Measurements from ENCODE around the gene ERCC6. TPM values are rescaled to one million over a fixed set of nuclear protein-coding genes. Genes with fewer than 3 reads are reported as not detected.

ERCC6 gene
- total RNA-seq, 4 donors from 2014 or later, result 17.9 to 33.0 (median 26.5) TPM

DNA sequence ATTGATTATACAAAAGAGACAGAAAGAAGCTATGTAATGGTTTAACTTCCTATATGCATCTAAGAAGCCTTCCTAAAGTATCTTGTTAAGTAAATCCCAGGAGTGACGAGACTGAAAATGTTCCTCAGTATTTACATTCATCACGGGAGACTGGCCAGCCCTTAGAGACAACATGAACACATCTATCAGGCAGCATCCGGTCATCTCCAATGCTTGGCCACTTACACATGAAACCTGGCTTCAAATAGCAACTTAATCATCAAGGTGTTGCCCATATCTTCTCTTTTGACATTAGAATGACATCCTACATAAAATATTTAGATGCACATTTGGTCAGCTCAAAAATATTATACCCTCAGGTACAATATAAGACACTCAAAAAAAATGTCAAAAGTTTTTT is 33.8 kb downstream of the ERCC6 start:
- Histone ChIP-seq H3K9me3 (no peaks in the 10 kb centered on the region), H3K27me3 (no peaks in the 10 kb centered on the region), H3K36me3 (no peaks in the 10 kb centered on the region), H3K4me1 (peaks cover 0 to 7% (median 0%) of the 10 kb centered on the region in 4 donors), H3K27ac (no peak overlapping the region), H3K4me3 (no peak overlapping the region)
- TF ChIP-seq, protein P1, sequence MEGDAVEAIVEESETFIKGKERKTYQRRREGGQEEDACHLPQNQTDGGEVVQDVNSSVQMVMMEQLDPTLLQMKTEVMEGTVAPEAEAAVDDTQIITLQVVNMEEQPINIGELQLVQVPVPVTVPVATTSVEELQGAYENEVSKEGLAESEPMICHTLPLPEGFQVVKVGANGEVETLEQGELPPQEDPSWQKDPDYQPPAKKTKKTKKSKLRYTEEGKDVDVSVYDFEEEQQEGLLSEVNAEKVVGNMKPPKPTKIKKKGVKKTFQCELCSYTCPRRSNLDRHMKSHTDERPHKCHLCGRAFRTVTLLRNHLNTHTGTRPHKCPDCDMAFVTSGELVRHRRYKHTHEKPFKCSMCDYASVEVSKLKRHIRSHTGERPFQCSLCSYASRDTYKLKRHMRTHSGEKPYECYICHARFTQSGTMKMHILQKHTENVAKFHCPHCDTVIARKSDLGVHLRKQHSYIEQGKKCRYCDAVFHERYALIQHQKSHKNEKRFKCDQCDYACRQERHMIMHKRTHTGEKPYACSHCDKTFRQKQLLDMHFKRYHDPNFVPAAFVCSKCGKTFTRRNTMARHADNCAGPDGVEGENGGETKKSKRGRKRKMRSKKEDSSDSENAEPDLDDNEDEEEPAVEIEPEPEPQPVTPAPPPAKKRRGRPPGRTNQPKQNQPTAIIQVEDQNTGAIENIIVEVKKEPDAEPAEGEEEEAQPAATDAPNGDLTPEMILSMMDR (IDR thresholded peaks at IDR 0.05), result no peak
- no peak for DNase-seq

GRCh38 chr10:49504528-49504927 is 34.4 kb downstream of the ERCC6 start:
- no peak for TF ChIP-seq POLR2A (IDR thresholded peaks at IDR 0.05)
- TF ChIP-seq, protein P1 (IDR thresholded peaks at IDR 0.05), result no peak
- no peaks in the 10 kb centered on the region for H3K9me3 ChIP-seq
- H3K27ac ChIP-seq, result no peak overlapping the region
- H3K4me3 ChIP-seq, result no peak overlapping the region
- no peak for DNase-seq
- no peaks in the 10 kb centered on the region for H3K27me3 ChIP-seq
- H3K4me1 ChIP-seq, result peaks cover 0 to 7% (median 0%) of the 10 kb centered on the region in 4 donors
- no peaks in the 10 kb centered on the region for H3K36me3 ChIP-seq

- H3K27me3 ChIP-seq, result no peaks in the 10 kb centered on the region
- H3K9me3 ChIP-seq, result no peaks in the 10 kb centered on the region
- DNase-seq, result no peak
- no peak overlapping the region for H3K4me3 ChIP-seq
- no peak overlapping the region for H3K27ac ChIP-seq
- H3K4me1 ChIP-seq, result no peaks in the 10 kb centered on the region
- TF ChIP-seq, protein P1 (IDR thresholded peaks at IDR 0.05), result no peak
- no peak for TF ChIP-seq POLR2A (IDR thresholded peaks at IDR 0.05)
- H3K36me3 ChIP-seq, result no peaks in the 10 kb centered on the region
Observed at GRCh38 chr10:49502358-49502757, 36.6 kb downstream of the ERCC6 start.

DNA sequence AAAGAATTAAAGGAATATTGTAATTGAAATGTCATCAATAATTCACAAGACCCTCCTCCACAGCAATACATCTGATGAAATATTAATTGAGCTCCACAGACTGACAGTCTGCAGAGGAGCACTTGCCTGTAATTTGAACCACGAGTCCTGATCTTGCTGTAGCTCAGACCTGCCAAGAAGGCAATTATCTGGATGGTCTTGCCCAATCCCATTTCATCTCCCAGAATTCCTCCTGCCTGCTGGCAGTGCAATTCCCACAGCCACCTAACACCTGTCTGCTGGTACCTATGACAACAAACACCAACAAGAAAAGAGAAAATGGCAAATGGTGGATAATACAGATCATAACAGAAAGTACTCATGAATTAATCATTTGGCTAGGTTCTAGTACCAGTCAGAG is 38.5 kb downstream of the ERCC6 start:
- H3K27ac ChIP-seq, result no peak overlapping the region
- no peaks in the 10 kb centered on the region for H3K4me1 ChIP-seq
- no peak for DNase-seq
- H3K36me3 ChIP-seq, result no peaks in the 10 kb centered on the region
- TF ChIP-seq, protein P1 (IDR thresholded peaks at IDR 0.05), result no peak
- no peak for TF ChIP-seq POLR2A (IDR thresholded peaks at IDR 0.05)
- H3K4me3 ChIP-seq, result no peak overlapping the region
- no peaks in the 10 kb centered on the region for H3K9me3 ChIP-seq
- no peaks in the 10 kb centered on the region for H3K27me3 ChIP-seq

DNA sequence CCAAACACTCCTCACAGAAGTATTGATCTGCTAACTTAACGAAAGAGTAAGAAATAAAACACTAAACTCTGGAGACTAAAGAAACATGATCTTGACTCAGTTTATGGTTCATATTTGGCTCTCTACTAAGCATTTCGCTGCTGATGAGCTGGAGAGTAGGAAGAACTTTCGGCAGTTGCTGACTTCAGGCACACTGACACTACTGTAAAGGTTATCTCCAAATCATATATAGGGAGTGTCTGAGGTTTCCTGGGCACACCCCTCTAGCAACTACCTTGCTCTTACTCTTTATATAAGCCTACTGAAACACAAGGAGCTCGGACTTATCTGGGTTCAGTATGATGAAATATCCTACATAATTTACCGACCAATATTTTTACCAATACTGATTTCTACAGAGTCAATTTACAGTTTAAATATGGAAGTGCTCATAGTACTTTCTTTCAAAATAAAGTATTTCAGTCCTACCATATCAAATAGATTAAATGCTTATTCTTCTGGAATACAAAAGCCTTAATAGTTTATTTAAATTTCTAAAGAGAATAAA is 39.5 kb downstream of the ERCC6 start:
- H3K4me3 ChIP-seq, result no peak overlapping the region
- no peaks in the 10 kb centered on the region for H3K27me3 ChIP-seq
- no peak for DNase-seq
- H3K27ac ChIP-seq, result no peak overlapping the region
- no peaks in the 10 kb centered on the region for H3K36me3 ChIP-seq
- no peaks in the 10 kb centered on the region for H3K4me1 ChIP-seq
- TF ChIP-seq, protein P1 (IDR thresholded peaks at IDR 0.05), result no peak
- TF ChIP-seq POLR2A (IDR thresholded peaks at IDR 0.05), result no peak
- no peaks in the 10 kb centered on the region for H3K9me3 ChIP-seq

DNA sequence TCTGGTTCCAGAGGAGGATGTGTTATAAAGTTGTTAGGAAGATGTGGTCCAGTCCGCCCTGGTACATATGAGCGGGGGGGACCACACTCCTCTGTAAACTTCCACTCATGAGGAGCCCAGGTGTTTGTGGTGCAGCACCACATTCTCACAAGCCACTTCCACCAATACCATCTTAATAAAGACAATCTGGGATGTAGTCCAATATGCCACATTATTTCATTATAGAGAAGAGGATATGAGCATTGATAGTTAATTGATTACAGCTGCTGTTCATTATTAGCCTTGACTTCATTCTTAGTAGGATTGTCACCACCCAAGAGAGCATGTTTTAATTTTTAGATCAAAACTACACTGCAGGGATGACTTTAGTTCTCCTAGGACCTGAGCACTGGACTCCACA is 40.5 kb downstream of the ERCC6 start:
- no peak for DNase-seq
- Histone ChIP-seq H3K27me3 (no peaks in the 10 kb centered on the region), H3K9me3 (no peaks in the 10 kb centered on the region), H3K4me3 (no peak overlapping the region), H3K27ac (no peak overlapping the region), H3K36me3 (no peaks in the 10 kb centered on the region), H3K4me1 (no peaks in the 10 kb centered on the region)
- no peak for TF ChIP-seq POLR2A (IDR thresholded peaks at IDR 0.05)
- TF ChIP-seq, protein P1 (IDR thresholded peaks at IDR 0.05), result no peak

Data from Peyer's patch (tissue), 4 donors.